Large intestine (tissue), 3 donors: ENCODE data around the gene SUGT1. TPM values are rescaled to one million over a fixed set of nuclear protein-coding genes. Genes with fewer than 3 reads are reported as not detected.
"Not testable (repeated sequence)": the region's sequence is repeated elsewhere in the genome, so short reads cannot be mapped to it uniquely, and the experiment has no call there.

Experiments
- DNase-seq, 2 donors: peaks; one replicate each; pipeline versions ENCODE4 v3.0.0 to v3.0.0-alpha.2; 2013
- H3K27ac ChIP-seq: one replicate; pipeline ENCODE4 v1.5.1; 2013; ENCODE audit warnings: low read length
- H3K27me3 ChIP-seq: 2 replicates; pipeline ENCODE4 v1.6.1; 2013; ENCODE audit warnings: low read length; ENCODE audit not compliant: control insufficient read depth, insufficient read depth
- H3K36me3 ChIP-seq: 2 replicates; pipeline ENCODE4 v1.6.1; 2013; ENCODE audit warnings: low read length; ENCODE audit not compliant: control insufficient read depth, insufficient read depth
- H3K4me1 ChIP-seq: one replicate; pipeline ENCODE4 v1.6.1; 2013; ENCODE audit warnings: low read length; ENCODE audit not compliant: control insufficient read depth, insufficient read depth
- H3K4me3 ChIP-seq: one replicate; pipeline ENCODE4 v1.5.1; 2013; ENCODE audit warnings: low read length
- H3K9me3 ChIP-seq: one replicate; pipeline ENCODE4 v1.6.1; 2013; ENCODE audit warnings: mild to moderate bottlenecking, low read depth, low read length, moderate library complexity; ENCODE audit not compliant: control insufficient read depth
- WGBS: methylation state at CpG from one replicate; pipeline ENCODE4 v1.1.5; 2013; ENCODE audit warnings: low lambda C conversion rate; ENCODE audit not compliant: insufficient coverage; 5-methylcytosine and 5-hydroxymethylcytosine counted together
- polyA plus RNA-seq: library from polyadenylated mRNA; unstranded; fragments of 120-200 nt; gene quantifications from one replicate; pipeline ENCODE4 v1.2.1, GENCODE V29; 2013

Gene SUGT1
- polyA plus RNA-seq, 1 donor: 47.3 TPM

DNA sequence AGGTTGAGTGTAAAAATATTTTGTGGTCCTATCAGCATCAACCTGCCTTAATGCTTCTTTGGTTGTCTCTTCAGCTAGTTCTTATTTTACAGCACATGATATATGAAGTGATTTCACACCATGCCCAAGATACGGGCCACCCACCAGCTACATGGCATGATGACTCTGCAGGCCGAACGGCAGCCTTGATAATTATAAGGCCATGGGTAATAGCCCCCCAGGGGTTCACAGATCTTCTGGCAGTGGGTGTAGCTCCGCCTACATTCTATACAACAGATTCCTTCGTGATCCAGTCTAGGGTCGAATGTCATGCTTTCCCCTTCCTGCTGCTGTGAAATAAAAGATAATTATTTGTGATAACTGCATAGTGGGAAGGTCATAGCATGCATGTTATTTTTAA is 50.8 kb downstream of the SUGT1 start:
- no peaks in the 10 kb centered on the region for H3K27me3 ChIP-seq
- DNase-seq: no peak
- H3K27ac ChIP-seq: no peak overlapping the region
- H3K9me3 ChIP-seq: no peaks in the 10 kb centered on the region
- no peak overlapping the region for H3K4me3 ChIP-seq
- no peaks in the 10 kb centered on the region for H3K36me3 ChIP-seq
- H3K4me1 ChIP-seq: no peaks in the 10 kb centered on the region
- WGBS: 20% methylated on average over 1 of the region's 6 CpGs

DNA sequence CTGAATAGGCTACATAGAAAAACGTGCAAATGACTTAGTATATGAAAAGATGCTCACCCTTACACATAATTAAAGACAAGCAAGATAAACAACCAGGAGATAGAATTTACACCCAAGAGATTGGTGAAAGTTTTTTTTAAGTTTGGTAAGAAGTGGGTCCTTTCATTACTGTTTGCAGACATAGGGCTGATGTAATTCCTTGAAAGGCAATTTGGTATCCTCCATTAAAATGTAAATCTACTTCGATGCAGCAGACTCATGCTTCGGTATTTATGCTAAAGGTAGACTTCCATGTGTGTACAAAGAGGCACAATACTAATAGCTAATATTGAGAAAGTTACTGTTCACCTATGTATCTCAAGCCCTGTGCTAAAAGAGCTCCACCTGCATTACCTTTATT is 53.4 kb downstream of the SUGT1 start:
- Histone ChIP-seq H3K9me3 (no peaks in the 10 kb centered on the region), H3K27me3 (no peaks in the 10 kb centered on the region), H3K4me1 (no peaks in the 10 kb centered on the region), H3K4me3 (no peak overlapping the region), H3K27ac (no peak overlapping the region), H3K36me3 (no peaks in the 10 kb centered on the region)
- WGBS: 78% methylated on average over 1 of the region's 3 CpGs
- DNase-seq: no peak

- WGBS: no CpG with 5 or more reads among the region's 1 CpG
- H3K27me3 ChIP-seq: no peaks in the 10 kb centered on the region
- no peak for DNase-seq
Observed at GRCh38 chr13:52707375-52707774, 54.7 kb downstream of the SUGT1 start.

GRCh38 chr13:52708266-52708665 is 55.6 kb downstream of the SUGT1 start:
- no CpG with 5 or more reads among the region's 12 CpGs for WGBS
- not testable (repeated sequence) for H3K27ac ChIP-seq, H3K27me3 ChIP-seq, H3K4me3 ChIP-seq, DNase-seq, H3K9me3 ChIP-seq, H3K36me3 ChIP-seq, H3K4me1 ChIP-seq

More at GRCh38 chr13:52707375-52707774, 54.7 kb downstream of the SUGT1 start:
- Histone ChIP-seq H3K4me3 (no peak overlapping the region), H3K4me1 (no peaks in the 10 kb centered on the region), H3K9me3 (no peaks in the 10 kb centered on the region), H3K36me3 (no peaks in the 10 kb centered on the region), H3K27ac (no peak overlapping the region)

DNA sequence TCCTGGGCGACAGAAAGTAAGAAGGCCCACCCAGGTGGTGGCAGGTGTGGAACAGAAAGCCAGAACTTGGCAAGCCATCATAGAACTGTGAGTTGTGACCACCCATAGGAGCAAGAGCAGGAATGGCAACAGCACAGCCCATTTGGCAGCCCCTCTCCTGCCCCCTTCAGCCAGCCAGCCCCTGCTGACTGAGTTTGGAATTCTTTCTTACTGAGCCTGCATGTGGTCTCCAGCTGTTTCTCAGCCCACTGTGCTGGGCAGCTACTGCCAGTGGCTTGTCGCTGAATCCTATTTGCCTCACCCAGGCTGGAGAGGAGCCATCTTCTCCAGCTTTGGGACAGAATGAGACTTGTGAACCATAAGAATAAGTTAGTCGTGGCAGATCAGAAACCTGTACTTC is 58.6 kb downstream of the SUGT1 start:
- no peak for DNase-seq
- WGBS: 80% methylated on average over 1 of the region's 3 CpGs
- no peaks in the 10 kb centered on the region for H3K9me3 ChIP-seq
- H3K36me3 ChIP-seq: no peaks in the 10 kb centered on the region
- no peak overlapping the region for H3K27ac ChIP-seq
- peaks cover 4% of the 10 kb centered on the region for H3K27me3 ChIP-seq
- H3K4me3 ChIP-seq: no peak overlapping the region
- H3K4me1 ChIP-seq: no peaks in the 10 kb centered on the region

- no peak for DNase-seq
- Histone ChIP-seq H3K36me3 (no peaks in the 10 kb centered on the region), H3K9me3 (no peaks in the 10 kb centered on the region), H3K27ac (no peak overlapping the region), H3K27me3 (peaks cover 4% of the 10 kb centered on the region), H3K4me3 (no peak overlapping the region), H3K4me1 (no peaks in the 10 kb centered on the region)
- WGBS: 40% methylated on average over 1 of the region's 3 CpGs
Observed at GRCh38 chr13:52712385-52712784, 59.7 kb downstream of the SUGT1 start.

- no CpG with 5 or more reads among the region's 3 CpGs for WGBS
- Histone ChIP-seq H3K27ac (no peak overlapping the region), H3K4me3 (no peak overlapping the region), H3K4me1 (no peaks in the 10 kb centered on the region), H3K9me3 (no peaks in the 10 kb centered on the region), H3K36me3 (no peaks in the 10 kb centered on the region), H3K27me3 (peaks cover 4% of the 10 kb centered on the region)
- no peak for DNase-seq
Observed at GRCh38 chr13:52713894-52714293, 61.3 kb downstream of the SUGT1 start.

DNA sequence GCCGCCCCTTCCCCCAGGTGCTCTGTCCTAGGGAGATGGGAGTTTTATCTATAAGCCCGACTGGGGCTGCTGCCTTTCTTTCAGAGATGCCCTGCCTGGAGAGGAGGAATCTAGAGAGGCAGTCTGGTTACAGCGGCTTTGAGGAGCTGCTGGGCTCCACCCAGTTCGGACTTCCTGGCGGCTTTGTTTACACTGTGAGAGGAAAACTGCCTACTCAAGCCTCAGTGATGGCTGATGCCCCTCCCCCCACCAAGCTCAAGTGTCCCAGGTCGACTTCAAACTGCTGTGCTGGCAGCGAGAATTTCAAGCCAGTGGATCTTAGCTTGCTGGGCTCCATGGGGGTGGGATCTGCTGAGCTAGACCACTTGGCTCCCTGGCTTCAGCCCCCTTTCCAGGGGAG is 68.3 kb downstream of the SUGT1 start:
- DNase-seq, H3K9me3 ChIP-seq, H3K36me3 ChIP-seq, H3K4me1 ChIP-seq, H3K4me3 ChIP-seq, H3K27me3 ChIP-seq, H3K27ac ChIP-seq: not testable (repeated sequence)
- WGBS: no CpG with 5 or more reads among the region's 7 CpGs

- H3K36me3 ChIP-seq, DNase-seq, H3K27ac ChIP-seq, H3K4me3 ChIP-seq, H3K4me1 ChIP-seq, H3K9me3 ChIP-seq, H3K27me3 ChIP-seq: not testable (repeated sequence)
- WGBS: no CpG with 5 or more reads among the region's 2 CpGs
Observed at GRCh38 chr13:52721356-52721755, 68.7 kb downstream of the SUGT1 start.

GRCh38 chr13:52723181-52723580 is 70.5 kb downstream of the SUGT1 start:
- no CpG with 5 or more reads among the region's 4 CpGs for WGBS
- no peak for DNase-seq

DNA sequence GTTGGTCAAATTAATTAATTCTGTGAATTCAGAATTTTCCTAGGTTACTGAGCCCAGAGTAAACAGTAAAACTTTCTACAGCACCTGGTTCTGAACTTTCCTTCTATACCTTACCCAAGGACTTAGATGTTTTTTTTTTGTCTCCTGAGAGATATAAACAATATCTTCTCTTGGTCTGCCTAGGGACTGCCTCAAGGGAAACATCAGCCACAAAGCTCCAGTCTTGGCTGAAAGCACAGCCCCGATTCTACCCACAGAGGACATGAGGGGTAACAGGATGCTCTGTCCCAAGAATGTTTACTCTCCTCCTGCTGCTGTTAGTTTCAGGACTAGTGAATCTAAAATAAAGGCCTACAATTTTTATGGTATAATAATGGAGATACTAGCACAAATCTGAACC is 72.7 kb downstream of the SUGT1 start:
- Histone ChIP-seq H3K4me3 (no peak overlapping the region), H3K36me3 (no peaks in the 10 kb centered on the region), H3K27ac (no peak overlapping the region), H3K4me1 (no peaks in the 10 kb centered on the region), H3K27me3 (no peaks in the 10 kb centered on the region), H3K9me3 (no peaks in the 10 kb centered on the region)
- no CpG with 5 or more reads among the region's 1 CpG for WGBS
- no peak for DNase-seq

More at GRCh38 chr13:52723181-52723580, 70.5 kb downstream of the SUGT1 start:
- no peak overlapping the region for H3K4me3 ChIP-seq
- H3K4me1 ChIP-seq: no peaks in the 10 kb centered on the region
- no peak overlapping the region for H3K27ac ChIP-seq
- H3K36me3 ChIP-seq: no peaks in the 10 kb centered on the region
- H3K27me3 ChIP-seq: no peaks in the 10 kb centered on the region
- no peaks in the 10 kb centered on the region for H3K9me3 ChIP-seq
